NCI-H146 (cell line): Measurements from ENCODE around the gene RAG1.
A peak's percentile ranks its signal among the peaks of the same experiment; 100 is the strongest.

Experiments
- DNase-seq: peaks from one replicate; lab custom pipeline; 2025; lab: John Stamatoyannopoulos, UW

RAG1 gene

GRCh38 chr11:36590513-36590912 lies 22.7 kb downstream of the RAG1 start:
- DNase-seq, result no peak

GRCh38 chr11:36591433-36591832 lies 23.6 kb downstream of the RAG1 start:
- no peak for DNase-seq

- peak; percentile 77 for DNase-seq
These were observed 26.6 kb downstream of the RAG1 start, which contains the start of gene IFTAP for GRCh38 chr11:36594316-36594989. Gene IFTAP (plus strand): TSS chr11:36594502. CDS start chr11:36610104, 15,602 bp downstream.

GRCh38 chr11:36596880-36597279 lies 29.1 kb downstream of the RAG1 start:
- DNase-seq, result no peak

GRCh38 chr11:36598051-36598450 lies 30.2 kb downstream of the RAG1 start, which contains the start of gene RAG2:
Gene RAG2 (minus strand): TSS chr11:36598236. CDS start chr11:36594168, 4,068 bp downstream.
- no peak for DNase-seq

- no peak for DNase-seq
These were observed 32.4 kb downstream of the RAG1 start for GRCh38 chr11:36600180-36600579.

GRCh38 chr11:36601155-36601554 lies 33.3 kb downstream of the RAG1 start:
- no peak for DNase-seq

- no peak for DNase-seq
These were observed 34.3 kb downstream of the RAG1 start for GRCh38 chr11:36602135-36602534.

- no peak for DNase-seq
These were observed 37.7 kb downstream of the RAG1 start for GRCh38 chr11:36605221-36606216.

GRCh38 chr11:36608491-36609199 lies 40.8 kb downstream of the RAG1 start:
- no peak for DNase-seq

GRCh38 chr11:36609383-36609782 lies 41.6 kb downstream of the RAG1 start:
- DNase-seq, result no peak

- no peak for DNase-seq
These were observed 48.0 kb downstream of the RAG1 start for GRCh38 chr11:36615826-36616225.

GRCh38 chr11:36617543-36618362 lies 49.9 kb downstream of the RAG1 start:
- DNase-seq, result no peak

- DNase-seq, result no peak
These were observed 50.7 kb downstream of the RAG1 start for GRCh38 chr11:36618363-36619047.

- no peak for DNase-seq
These were observed 51.7 kb downstream of the RAG1 start for GRCh38 chr11:36619502-36619901.

- no peak for DNase-seq
These were observed 52.4 kb downstream of the RAG1 start for GRCh38 chr11:36620246-36620645.

- DNase-seq, result no peak
These were observed 54.8 kb downstream of the RAG1 start for GRCh38 chr11:36622431-36623136.

GRCh38 chr11:36623494-36623893 lies 55.7 kb downstream of the RAG1 start:
- DNase-seq, result no peak

GRCh38 chr11:36627006-36627405 lies 59.2 kb downstream of the RAG1 start:
- DNase-seq, result no peak

GRCh38 chr11:36627471-36627870 lies 59.7 kb downstream of the RAG1 start:
- DNase-seq, result no peak
